Measurements from ENCODE around the gene ZMYND8.
A peak's percentile ranks its signal among the peaks of the same experiment; 100 is the strongest.
"Not testable (repeated sequence)": the region's sequence is repeated elsewhere in the genome, so short reads cannot be mapped to it uniquely, and the experiment has no call there.

The ZMYND8 gene

GRCh38 chr20:47356526-47357295 lies at the start of gene ZMYND8:
TSS of gene ZMYND8 (minus strand) at chr20:47356699. CDS start at chr20:47356670, 29 bp downstream.
- peak; percentile 81 for DNase-seq (ENCODE audit: low read depth)

DNA sequence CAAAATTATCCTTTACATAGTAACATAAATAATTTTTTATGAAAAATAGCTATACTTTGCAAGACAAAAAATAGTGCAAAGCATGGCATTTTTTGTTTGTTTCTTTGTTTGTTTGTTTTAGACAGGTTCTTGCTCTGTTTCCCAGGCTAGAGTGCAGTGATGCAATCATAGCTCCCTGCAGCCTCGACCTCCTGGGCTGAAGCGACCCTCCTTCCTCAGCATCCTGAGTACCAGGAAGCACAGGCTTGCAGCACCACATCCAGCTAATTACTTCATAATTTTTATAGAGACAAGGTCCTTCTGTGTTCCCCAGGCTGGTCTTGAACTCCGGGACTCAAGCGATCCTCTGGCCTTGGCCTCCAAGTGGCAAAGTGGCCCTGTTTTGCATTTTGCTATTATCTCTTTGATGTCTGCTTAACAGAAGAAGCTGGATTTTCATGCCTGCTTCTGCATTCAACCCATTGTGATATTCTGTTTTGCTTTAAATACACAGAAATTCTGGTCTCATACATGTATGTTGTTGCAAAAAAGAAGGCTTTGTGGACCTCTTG lies 49.4 kb upstream of the ZMYND8 start:
- DNase-seq (ENCODE audit: low read depth), result no peak

GRCh38 chr20:47400685-47401084 lies 44.2 kb upstream of the ZMYND8 start:
- DNase-seq (ENCODE audit: low read depth), result no peak

DNA sequence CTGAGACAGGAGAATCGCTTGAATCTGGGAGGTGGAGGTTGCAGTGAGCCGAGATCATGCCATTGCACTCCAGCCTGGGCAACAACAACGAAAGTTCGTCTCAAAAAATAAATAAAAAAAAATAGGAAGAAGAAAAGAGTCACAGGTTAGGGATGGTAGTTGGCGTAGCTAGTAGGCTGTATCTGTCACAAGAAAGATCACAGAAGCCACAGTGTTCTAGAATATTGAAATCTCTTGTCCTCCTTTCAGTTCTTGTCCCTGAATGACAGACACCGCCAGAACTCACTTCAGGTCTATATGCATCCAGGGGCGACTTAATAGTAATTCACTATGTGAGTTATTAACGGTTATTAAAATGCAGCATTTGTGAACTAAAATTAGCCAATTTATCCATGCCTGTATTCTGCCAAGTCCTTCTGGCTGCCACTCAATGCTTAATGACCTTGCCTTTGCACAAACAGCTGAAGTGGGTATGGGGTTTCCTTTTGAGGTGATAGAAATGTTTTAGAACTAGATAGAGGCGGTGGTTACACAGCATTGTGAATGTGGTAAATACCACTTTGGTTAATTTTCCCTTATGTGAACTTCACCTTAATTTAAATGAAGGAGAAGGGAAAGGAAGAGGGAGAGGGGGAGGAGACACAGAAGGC lies 41.3 kb upstream of the ZMYND8 start:
- no peak for DNase-seq (ENCODE audit: low read depth)

- no peak for DNase-seq (ENCODE audit: low read depth)
These were observed 40.4 kb upstream of the ZMYND8 start for GRCh38 chr20:47396762-47397476.

DNA sequence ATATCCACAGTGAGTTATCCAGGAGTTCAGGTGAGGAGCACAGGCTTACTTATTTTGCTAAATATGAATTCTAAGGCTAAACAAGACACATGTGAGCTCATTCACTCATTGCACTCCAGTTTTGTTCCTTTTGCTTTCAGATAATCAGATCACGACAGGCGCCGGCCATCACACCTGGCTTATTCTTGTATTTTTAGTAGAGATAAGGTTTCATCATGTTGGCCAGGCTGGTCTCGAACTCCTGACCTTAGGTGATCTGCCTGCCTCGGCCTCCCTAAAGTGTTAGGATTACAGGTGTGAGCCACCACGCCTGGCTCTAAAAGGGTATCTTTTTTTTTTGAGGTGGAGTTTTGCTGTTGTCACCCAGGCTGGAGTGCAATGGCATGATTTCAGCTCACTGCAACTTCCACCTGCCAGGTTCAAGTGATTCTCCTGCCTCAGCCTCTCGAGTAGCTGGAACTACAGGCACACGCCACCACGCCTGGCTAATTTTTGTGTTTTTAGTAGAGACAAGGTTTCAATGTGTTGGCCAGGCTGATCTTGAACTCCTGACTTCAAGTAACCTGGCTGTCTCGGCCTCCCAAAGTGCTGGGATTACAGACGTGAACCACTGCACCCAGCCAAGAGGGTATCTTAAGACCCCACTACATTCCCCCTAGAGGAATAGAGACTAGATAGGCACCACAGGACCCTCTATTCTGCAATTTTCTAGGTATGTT lies 37.5 kb upstream of the ZMYND8 start:
- not testable (repeated sequence) for DNase-seq (ENCODE audit: low read depth)

- DNase-seq (ENCODE audit: low read depth), result no peak
These were observed 36.2 kb upstream of the ZMYND8 start for GRCh38 chr20:47392721-47393073.

DNA sequence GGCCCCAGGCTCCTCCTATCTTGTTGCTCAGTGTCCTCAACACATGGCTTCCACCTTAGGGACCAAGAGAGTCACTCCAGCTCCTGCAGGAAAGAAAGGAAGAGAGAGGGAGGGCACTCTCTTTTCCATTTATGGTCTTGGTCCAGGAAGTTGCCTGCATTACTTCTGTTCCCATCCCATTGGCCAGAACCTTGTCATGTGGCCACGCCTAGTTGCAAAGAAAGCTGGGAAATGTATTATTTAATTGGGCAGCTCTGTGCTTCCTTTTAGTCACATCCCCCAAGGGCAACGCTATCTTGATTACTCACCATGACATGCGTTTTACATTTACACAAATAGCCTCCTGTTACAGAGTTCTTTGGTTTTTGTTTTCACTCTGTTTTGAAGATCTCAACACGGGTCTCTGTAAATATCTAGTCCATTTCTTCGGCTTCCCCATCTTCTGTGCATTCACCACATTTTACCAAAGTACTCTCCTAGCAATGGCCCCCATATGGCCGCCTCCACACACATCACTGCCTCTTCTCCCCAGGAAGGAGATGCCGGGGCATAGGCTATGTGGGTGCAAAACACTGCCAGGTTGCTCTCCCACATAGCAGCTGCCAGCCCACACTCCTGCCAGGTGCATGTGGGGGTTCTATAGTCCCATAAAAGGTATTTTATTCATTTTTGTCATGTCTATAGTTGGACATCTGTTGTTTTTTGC lies 35.7 kb upstream of the ZMYND8 start:
- peak; percentile 90 for DNase-seq (ENCODE audit: low read depth)

DNA sequence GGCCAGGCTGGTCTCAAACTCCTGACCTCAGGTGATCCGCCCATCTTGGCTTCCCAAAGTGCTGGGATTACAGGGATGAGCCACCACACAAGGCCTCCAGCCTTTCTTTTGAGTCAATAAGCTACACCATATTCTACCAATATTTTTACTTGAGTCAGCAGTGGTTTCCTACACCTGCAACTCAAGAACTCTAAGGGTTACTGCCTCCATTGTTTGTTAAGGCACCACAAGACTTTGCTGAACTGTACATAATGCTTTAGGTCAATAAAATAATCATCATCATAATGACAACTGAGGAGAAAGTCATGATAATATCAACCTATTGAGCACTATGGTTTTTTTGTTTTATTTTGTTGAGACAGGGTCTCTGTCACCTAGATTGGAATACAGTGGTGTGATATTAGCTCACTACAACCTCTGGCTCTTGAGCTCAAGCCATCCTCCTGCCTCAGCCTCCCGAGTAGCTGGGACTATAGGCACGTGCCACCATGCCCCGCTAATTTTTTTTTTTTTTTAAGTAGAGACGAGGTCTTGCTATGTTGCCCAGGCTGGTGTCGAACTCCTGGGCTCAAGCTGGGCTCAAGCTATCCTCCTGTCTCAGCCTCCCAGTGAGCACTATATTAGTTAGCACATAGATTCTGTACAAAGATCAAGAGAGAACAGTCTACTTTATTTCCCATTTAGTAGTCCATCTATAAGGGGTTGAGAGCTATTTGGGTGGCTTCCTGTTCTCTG lies 34.9 kb upstream of the ZMYND8 start:
- DNase-seq (ENCODE audit: low read depth), result no peak

- no peak for DNase-seq (ENCODE audit: low read depth)
These were observed 33.4 kb upstream of the ZMYND8 start for GRCh38 chr20:47389867-47390347.

DNA sequence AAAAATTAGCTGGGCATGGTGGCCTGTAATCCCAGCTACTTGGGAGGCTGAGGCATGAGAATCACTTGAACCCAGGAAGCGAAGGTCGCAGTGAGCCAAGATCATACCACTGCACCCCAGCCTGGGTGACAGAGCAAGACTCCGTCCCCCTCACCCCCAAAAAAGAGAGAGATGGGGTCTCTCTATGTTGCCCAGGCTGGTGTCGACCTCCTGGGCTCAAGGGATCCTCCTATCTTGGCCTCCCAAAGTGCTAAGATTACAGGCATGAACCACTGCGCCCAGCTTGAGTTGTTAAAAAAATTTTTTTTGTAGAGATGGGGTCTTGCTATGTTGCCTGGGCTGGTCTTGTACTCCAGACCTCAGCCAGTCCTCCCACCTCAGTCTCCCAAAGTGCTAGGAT lies 29.5 kb upstream of the ZMYND8 start:
- DNase-seq (ENCODE audit: low read depth), result not testable (repeated sequence)

DNA sequence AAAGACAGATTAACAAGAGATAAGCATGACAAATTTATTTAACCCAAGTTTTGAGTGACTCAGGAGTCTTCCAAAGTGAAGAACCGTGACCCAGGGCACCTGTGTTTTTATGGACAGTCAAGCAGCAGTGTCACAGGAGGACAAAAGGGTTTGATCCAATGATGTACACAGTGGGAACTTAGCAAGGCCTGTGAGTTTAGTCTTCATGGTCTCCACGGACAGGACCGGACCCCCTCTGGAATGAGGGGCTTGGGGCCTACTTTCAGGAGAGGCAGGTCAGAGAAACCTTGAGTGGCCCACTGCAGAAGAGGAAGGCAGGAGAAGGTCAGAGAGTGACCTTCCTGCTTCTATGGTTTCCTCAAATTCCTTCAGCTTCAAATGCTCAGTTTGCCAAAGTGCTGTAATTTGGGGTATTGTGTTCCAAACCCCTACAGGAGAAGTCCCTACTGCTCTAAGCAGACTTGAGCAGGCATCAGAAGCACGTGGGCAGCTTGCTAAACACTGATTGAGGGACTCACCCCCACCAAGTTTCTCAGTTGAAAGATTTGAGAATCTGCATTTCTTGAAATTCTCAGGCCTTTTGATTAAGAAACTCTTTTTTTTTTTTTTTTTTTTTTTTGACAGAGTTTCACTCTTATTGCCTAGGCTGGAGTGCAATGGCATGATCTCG lies 26.4 kb upstream of the ZMYND8 start:
- no peak for DNase-seq (ENCODE audit: low read depth)

- no peak for DNase-seq (ENCODE audit: low read depth)
These were observed 24.0 kb upstream of the ZMYND8 start for GRCh38 chr20:47380481-47380880.

- no peak for DNase-seq (ENCODE audit: low read depth)
These were observed 23.1 kb upstream of the ZMYND8 start for GRCh38 chr20:47379433-47380150.

DNA sequence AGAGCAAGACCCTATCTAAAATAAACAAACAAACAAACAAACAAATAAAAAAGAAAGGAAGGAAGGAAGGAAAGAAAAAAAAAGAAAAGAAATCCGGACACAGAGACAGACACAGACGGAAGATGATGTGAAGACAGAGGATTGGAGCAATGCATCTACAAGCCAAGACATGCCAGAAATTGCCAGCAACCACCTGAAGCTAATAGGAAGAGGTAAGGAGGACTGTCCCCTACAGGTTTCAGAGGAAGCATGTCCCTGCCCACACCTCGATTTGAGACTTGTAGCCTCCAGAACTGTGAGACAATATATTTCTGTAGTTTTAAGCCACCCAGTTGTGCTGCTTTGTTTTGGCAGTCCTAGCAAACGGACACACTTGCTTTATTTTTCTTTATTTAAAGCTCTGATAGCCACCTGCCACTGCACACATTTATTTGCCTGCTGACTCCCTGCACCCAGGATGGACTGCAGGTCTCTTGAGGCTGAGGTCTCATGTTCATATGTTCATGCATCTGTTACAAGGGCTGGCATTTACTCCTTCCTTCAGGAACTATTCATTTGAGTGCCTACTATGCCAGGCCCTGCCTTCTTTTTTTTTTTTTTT lies 20.7 kb upstream of the ZMYND8 start:
- DNase-seq (ENCODE audit: low read depth), result no peak

- not testable (repeated sequence) for DNase-seq (ENCODE audit: low read depth)
These were observed 19.7 kb upstream of the ZMYND8 start for GRCh38 chr20:47376096-47376643.

- DNase-seq (ENCODE audit: low read depth), result not testable (repeated sequence)
These were observed 17.6 kb upstream of the ZMYND8 start for GRCh38 chr20:47374121-47374520.

- no peak for DNase-seq (ENCODE audit: low read depth)
These were observed 16.8 kb upstream of the ZMYND8 start for GRCh38 chr20:47373206-47373733.

All from GM04503 (cell line).